ENCODE results near the gene CEP57L1. TPM values are rescaled to one million over a fixed set of nuclear protein-coding genes. Genes with fewer than 3 reads are reported as not detected.
A peak's percentile ranks its signal among the peaks of the same experiment; 100 is the strongest.

The CEP57L1 gene
- total and polyA plus RNA-seq, 9 of the 15 experiments (the other 6 are each of a cell fraction or from before 2014, with no cell fraction given), result 39.4 to 88.6 (median 61.8) TPM

GRCh38 chr6:109187399-109188114 lies 92.2 kb downstream of the CEP57L1 start (continued):
- no peak for TF ChIP-seq GTF2F1 (IDR thresholded peaks at IDR 0.05; ENCODE audit: low read depth, low read length)
- TF ChIP-seq EHMT2 (IDR thresholded peaks at IDR 0.05), result no peak
- TF ChIP-seq RCOR1 (IDR thresholded peaks at IDR 0.05; ENCODE audit: borderline replicate concordance in 1 of 2, low read depth in 2 of 2, low read length in 2 of 2), result 0 out of 4 replicates have a peak, but pooled peaks of 1 of the 2 experiments have one; percentile 20
- TF ChIP-seq, protein P1, sequence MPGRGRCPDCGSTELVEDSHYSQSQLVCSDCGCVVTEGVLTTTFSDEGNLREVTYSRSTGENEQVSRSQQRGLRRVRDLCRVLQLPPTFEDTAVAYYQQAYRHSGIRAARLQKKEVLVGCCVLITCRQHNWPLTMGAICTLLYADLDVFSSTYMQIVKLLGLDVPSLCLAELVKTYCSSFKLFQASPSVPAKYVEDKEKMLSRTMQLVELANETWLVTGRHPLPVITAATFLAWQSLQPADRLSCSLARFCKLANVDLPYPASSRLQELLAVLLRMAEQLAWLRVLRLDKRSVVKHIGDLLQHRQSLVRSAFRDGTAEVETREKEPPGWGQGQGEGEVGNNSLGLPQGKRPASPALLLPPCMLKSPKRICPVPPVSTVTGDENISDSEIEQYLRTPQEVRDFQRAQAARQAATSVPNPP (IDR thresholded peaks at IDR 0.05; ENCODE audit: borderline replicate concordance, insufficient read depth, insufficient read length), result no peak
- TF ChIP-seq, protein P2, sequence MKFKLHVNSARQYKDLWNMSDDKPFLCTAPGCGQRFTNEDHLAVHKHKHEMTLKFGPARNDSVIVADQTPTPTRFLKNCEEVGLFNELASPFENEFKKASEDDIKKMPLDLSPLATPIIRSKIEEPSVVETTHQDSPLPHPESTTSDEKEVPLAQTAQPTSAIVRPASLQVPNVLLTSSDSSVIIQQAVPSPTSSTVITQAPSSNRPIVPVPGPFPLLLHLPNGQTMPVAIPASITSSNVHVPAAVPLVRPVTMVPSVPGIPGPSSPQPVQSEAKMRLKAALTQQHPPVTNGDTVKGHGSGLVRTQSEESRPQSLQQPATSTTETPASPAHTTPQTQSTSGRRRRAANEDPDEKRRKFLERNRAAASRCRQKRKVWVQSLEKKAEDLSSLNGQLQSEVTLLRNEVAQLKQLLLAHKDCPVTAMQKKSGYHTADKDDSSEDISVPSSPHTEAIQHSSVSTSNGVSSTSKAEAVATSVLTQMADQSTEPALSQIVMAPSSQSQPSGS (CRISPR knock-in tag; IDR thresholded peaks at IDR 0.05), result no peak
- no peak for TF ChIP-seq PML (IDR thresholded peaks at IDR 0.05; ENCODE audit: low read length)
- peak; percentile 95 for TF ChIP-seq REST (IDR thresholded peaks at IDR 0.05; ENCODE audit: borderline replicate concordance)
- no peak for TF ChIP-seq REST (CRISPR knock-in tag; IDR thresholded peaks at IDR 0.05; ENCODE audit: low read depth)
- TF ChIP-seq NR1H2 (CRISPR knock-in tag; IDR thresholded peaks at IDR 0.05), result no peak
- no peak for TF ChIP-seq SMAD4 (CRISPR knock-in tag; conservative IDR thresholded peaks at IDR 0.05)
- no peak for TF ChIP-seq NCOR1 (IDR thresholded peaks at IDR 0.05)
- no peak for TF ChIP-seq SAFB (IDR thresholded peaks at IDR 0.05; ENCODE audit: borderline replicate concordance, low read depth, low read length)
- no peak for TF ChIP-seq FOXJ2 (tag; IDR thresholded peaks at IDR 0.05)
- TF ChIP-seq MCM3 (IDR thresholded peaks at IDR 0.05), result no peak
- TF ChIP-seq ZNF12 (CRISPR knock-in tag; IDR thresholded peaks at IDR 0.05), result no peak
- TF ChIP-seq EP300 (IDR thresholded peaks at IDR 0.05; ENCODE audit: low read length), result no peak
- no peak for TF ChIP-seq TSC22D4 (tag; IDR thresholded peaks at IDR 0.05)
- TF ChIP-seq, protein P3, sequence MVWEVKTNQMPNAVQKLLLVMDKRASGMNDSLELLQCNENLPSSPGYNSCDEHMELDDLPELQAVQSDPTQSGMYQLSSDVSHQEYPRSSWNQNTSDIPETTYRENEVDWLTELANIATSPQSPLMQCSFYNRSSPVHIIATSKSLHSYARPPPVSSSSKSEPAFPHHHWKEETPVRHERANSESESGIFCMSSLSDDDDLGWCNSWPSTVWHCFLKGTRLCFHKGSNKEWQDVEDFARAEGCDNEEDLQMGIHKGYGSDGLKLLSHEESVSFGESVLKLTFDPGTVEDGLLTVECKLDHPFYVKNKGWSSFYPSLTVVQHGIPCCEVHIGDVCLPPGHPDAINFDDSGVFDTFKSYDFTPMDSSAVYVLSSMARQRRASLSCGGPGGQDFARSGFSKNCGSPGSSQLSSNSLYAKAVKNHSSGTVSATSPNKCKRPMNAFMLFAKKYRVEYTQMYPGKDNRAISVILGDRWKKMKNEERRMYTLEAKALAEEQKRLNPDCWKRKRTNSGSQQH (CRISPR knock-in tag; IDR thresholded peaks at IDR 0.05), result no peak
